HCT116 (cell line): ENCODE results near the gene SMAGP. TPM values are rescaled to one million over a fixed set of nuclear protein-coding genes. Genes with fewer than 3 reads are reported as not detected.

Experiments used
- ATAC-seq: fragments of 200-7000 bp; cut with Tn5 transposase; 2 replicates; pipeline ENCODE4 v1.9.1; 2020; ENCODE audit warnings: mild to moderate bottlenecking, moderate library complexity
- BruUV-seq: library from RNA; stranded (reverse); fragments of 400-500 nt; replicated peaks from 2 replicates; lab custom pipeline; 2021; lab: Mats Ljungman, UMichigan
- CTCF ChIA-PET: fragments of 300-600 bp; sonication (Branson Sonifier 250); formaldehyde crosslinking; loops from one replicate; lab custom pipeline; 2021; ENCODE audit warnings: antibody characterized with exemption; lab: Charles Lee
- POLR2A ChIA-PET: fragments of 300-600, 350-600 bp; sonication (Branson Sonifier 250); formaldehyde crosslinking; loops from one replicate; lab custom pipeline; 2021; ENCODE audit warnings: antibody characterized with exemption; lab: Charles Lee
- RAD21 ChIA-PET, 2 experiments: fragments of 300-600 bp; sonication (Branson Sonifier 250); formaldehyde crosslinking; loops; one replicate each; lab custom pipeline; 2023; ENCODE audit warnings: low total read pairs in 2 of 2; ENCODE audit not compliant: uncharacterized antibody in 2 of 2, unreplicated experiment in 2 of 2, low non-redundant PET in 1 of 2; lab: Charles Lee
- DNase-seq: peaks from one replicate; pipeline ENCODE4 v3.0.0-alpha.2; 2010; ENCODE audit warnings: low read depth, low spot score
- H2AFZ ChIP-seq: fragments of 200-600 bp; shearing (Covaris generic), sonication (generic); 2 replicates; pipeline ENCODE4 v1.6.1; 2017; ENCODE audit warnings: low read depth, mixed run types, mixed read lengths, antibody characterized with exemption, low read length; ENCODE audit not compliant: poor library complexity, severe bottlenecking
- H3K27ac ChIP-seq: 2 replicates; pipeline ENCODE4 v1.5.1; 2012; ENCODE audit warnings: low read depth, low read length
- H3K27me3 ChIP-seq: fragments of 200-600 bp; sonication (generic); 2 replicates; pipeline ENCODE4 v1.6.1; 2016; ENCODE audit warnings: mixed run types, low read length, mixed read lengths; ENCODE audit not compliant: insufficient read depth
- H3K36me3 ChIP-seq, 2 experiments: fragments of 200-500 bp in 1 of 2; fragments of 200-600 bp in 1 of 2; sonication (Bioruptor generic) in 1 of 2; sonication (generic) in 1 of 2; 2 replicates each; pipeline versions ENCODE4 v1.5.1 to v1.6.1; 2014 to 2016; ENCODE audit warnings: low read length in 2 of 2, inconsistent platforms in 1 of 2, mixed read lengths in 1 of 2, mixed run types in 1 of 2; ENCODE audit not compliant: insufficient read depth in 2 of 2, control insufficient read depth in 1 of 2
- H3K4me1 ChIP-seq, 2 experiments: fragments of 200-600 bp in 1 of 2; sonication (generic) in 1 of 2; 2 replicates each; pipeline versions ENCODE4 v1.5.1 to v1.6.1; 2012 to 2017; ENCODE audit warnings: low read length in 2 of 2, inconsistent platforms in 1 of 2, mild to moderate bottlenecking in 1 of 2, mixed read lengths in 1 of 2, mixed run types in 1 of 2, moderate library complexity in 1 of 2; ENCODE audit not compliant: insufficient read depth in 2 of 2, control insufficient read depth in 1 of 2
- H3K4me2 ChIP-seq: fragments of 200-600 bp; sonication (generic); 2 replicates; pipeline ENCODE4 v1.6.1; 2017; ENCODE audit warnings: mixed run types, low read length, mixed read lengths
- H3K4me3 ChIP-seq, 2 experiments: fragments of 200-600 bp in 1 of 2; sonication (generic) in 1 of 2; replicated peaks in 1 of 2; 2 replicates each; pipeline ENCODE4 v1.5.1; 2011 to 2016; ENCODE audit warnings: low read length in 2 of 2, control low read depth in 1 of 2, low read depth in 1 of 2, mild to moderate bottlenecking in 1 of 2, mixed read lengths in 1 of 2, mixed run types in 1 of 2
- H3K79me2 ChIP-seq: fragments of 200-600 bp; sonication (generic); 2 replicates; pipeline ENCODE4 v1.6.1; 2017; ENCODE audit warnings: mild to moderate bottlenecking, mixed run types, low read length, moderate library complexity, mixed read lengths; ENCODE audit not compliant: insufficient read depth
- H3K9ac ChIP-seq: fragments of 200-600 bp; sonication (generic); 2 replicates; pipeline ENCODE4 v1.6.1; 2016; ENCODE audit warnings: low read length, mixed read lengths
- H3K9me2 ChIP-seq: fragments of 200-600 bp; sonication (generic), shearing (Covaris generic); 2 replicates; pipeline ENCODE4 v1.6.1; 2017; ENCODE audit warnings: mixed run types, mild to moderate bottlenecking, moderate library complexity; ENCODE audit not compliant: insufficient read depth
- H3K9me3 ChIP-seq, 2 experiments: fragments of 200-500 bp in 1 of 2; fragments of 200-600 bp in 1 of 2; sonication (Bioruptor generic) in 1 of 2; sonication (generic) in 1 of 2; 2 replicates each; pipeline ENCODE4 v1.6.1; 2014 to 2017; ENCODE audit warnings: low read length in 2 of 2, mixed read lengths in 2 of 2, inconsistent platforms in 1 of 2, low read depth in 1 of 2, mild to moderate bottlenecking in 1 of 2, mixed run types in 1 of 2, moderate library complexity in 1 of 2; ENCODE audit not compliant: control insufficient read depth in 1 of 2, insufficient read depth in 1 of 2
- H4K20me1 ChIP-seq: fragments of 200-600 bp; sonication (generic), shearing (Covaris generic); 2 replicates; pipeline ENCODE4 v1.6.1; 2017; ENCODE audit warnings: mixed run types, mild to moderate bottlenecking, moderate library complexity; ENCODE audit not compliant: insufficient read depth
- CBX3 ChIP-seq: IDR thresholded peaks from 2 replicates; pipeline ENCODE4 v1.6.1; 2012; ENCODE audit warnings: low read depth
- CEBPB ChIP-seq: IDR thresholded peaks from 2 replicates; pipeline ENCODE4 v1.6.1; 2012; ENCODE audit warnings: low read depth
- ELF1 ChIP-seq: IDR thresholded peaks from 2 replicates; pipeline ENCODE4 v1.6.1; 2012; ENCODE audit warnings: low read depth, borderline replicate concordance
- EZH2 ChIP-seq: fragments of 200-600 bp; sonication (generic); IDR thresholded peaks from 2 replicates; pipeline ENCODE4 v1.6.1; 2017; ENCODE audit warnings: antibody characterized with exemption, mixed run types
- EZH2phosphoT487 ChIP-seq: fragments of 200-600 bp; IDR thresholded peaks from 2 replicates; pipeline ENCODE4 v1.6.1; 2018; ENCODE audit warnings: antibody characterized with exemption, borderline replicate concordance
- JUND ChIP-seq: IDR thresholded peaks from 2 replicates; pipeline ENCODE4 v1.6.1; 2012
- RAD21 ChIP-seq: IDR thresholded peaks from 2 replicates; pipeline ENCODE4 v1.6.1; 2012; ENCODE audit warnings: low read depth, mild to moderate bottlenecking
- SIN3A ChIP-seq: IDR thresholded peaks from 2 replicates; pipeline ENCODE4 v1.6.1; 2012; ENCODE audit warnings: low read depth
- SRF ChIP-seq: IDR thresholded peaks from 2 replicates; pipeline ENCODE4 v1.6.1; 2012; ENCODE audit warnings: low read depth
- TCF7L2 ChIP-seq: IDR thresholded peaks from 2 replicates; pipeline ENCODE4 v1.7.0; 2011; ENCODE audit warnings: borderline replicate concordance, inconsistent platforms; ENCODE audit not compliant: insufficient read depth, insufficient read length; ENCODE audit errors: extremely low read depth
- ZFX ChIP-seq: fragments of 450-650 bp; IDR thresholded peaks from 2 replicates; pipeline ENCODE4 v1.6.1; 2017
- ZNF274 ChIP-seq: fragments of 200-500 bp; sonication (Bioruptor generic); IDR thresholded peaks from 2 replicates; pipeline ENCODE4 v1.6.1; 2014; ENCODE audit warnings: mild to moderate bottlenecking, low read depth, low read length, inconsistent platforms
- intact Hi-C: fragments of 100-400 bp; cut with micrococcal nuclease; formaldehyde crosslinking; loops from 2 replicates; pipeline ENCODE4 v1.10.0; 2022
- total RNA-seq: library from RNA; stranded (reverse); gene quantifications from one replicate; pipeline ENCODE4 v1.2.1, GENCODE V29; 2021; ENCODE audit not compliant: unreplicated experiment
- TF ChIP-seq, protein P1 (sequence below): IDR thresholded peaks from 2 replicates; pipeline ENCODE4 v1.6.1; 2012
- TF ChIP-seq, protein P2 (sequence below), 3 experiments: fragments of 200-600 bp in 1 of 3; sonication (generic) in 1 of 3; IDR thresholded peaks in 2 of 3; conservative IDR thresholded peaks in 1 of 3; 2 replicates each; pipeline ENCODE4 v1.5.1; 2012 to 2017; ENCODE audit warnings: low read depth in 2 of 3, low read length in 2 of 3, antibody characterized with exemption in 1 of 3, borderline replicate concordance in 1 of 3, control low read depth in 1 of 3, mild to moderate bottlenecking in 1 of 3, mixed read lengths in 1 of 3, mixed run types in 1 of 3, moderate library complexity in 1 of 3; ENCODE audit not compliant: insufficient read depth in 1 of 3

The SMAGP gene
- total RNA-seq, 1 experiment from 2014 or later, result 39.9 TPM

DNA sequence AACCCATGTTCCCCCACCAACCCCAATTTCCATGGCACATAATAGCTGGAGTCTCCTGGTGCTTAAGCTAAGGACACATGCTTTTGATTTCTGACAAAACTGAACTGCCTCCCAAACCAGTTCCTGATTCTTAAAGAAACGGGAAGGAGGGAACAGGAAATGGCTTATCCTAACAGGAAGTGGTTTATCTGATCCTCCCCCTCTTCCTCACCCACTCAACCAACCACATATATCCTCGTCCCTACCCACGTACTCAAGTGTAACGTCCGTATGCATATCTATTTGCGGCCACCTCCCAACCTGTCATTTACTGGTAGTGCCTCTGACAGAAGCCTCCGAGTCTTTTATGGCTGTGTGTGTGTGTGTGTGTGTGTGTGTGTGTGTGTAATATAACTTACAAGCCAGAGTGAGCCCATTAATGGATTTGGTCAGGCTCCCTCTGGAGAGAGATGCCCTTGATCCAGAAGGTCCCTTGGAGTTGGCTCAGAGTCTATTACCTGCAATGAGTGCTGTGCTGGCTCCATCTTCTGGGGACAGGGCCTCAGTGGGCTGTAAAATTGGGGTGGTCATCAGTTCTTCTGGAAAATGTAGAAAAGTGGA, 23.9 kb downstream of the SMAGP start:
- TF ChIP-seq RAD21, result peak; percentile 39; the same call in 1 of the 2 replicates
- TF ChIP-seq ZNF274, result no peak
- no peaks in the 10 kb centered on the region for H3K27me3 ChIP-seq
- no peak for DNase-seq
- ChIA-PET POLR2A (no interaction called here), CTCF (no interaction called here), RAD21 (no interaction called here)
- no peak overlapping the region for H3K9ac ChIP-seq
- peaks cover 0 to 6% of the 10 kb centered on the region in 2 experiments; a peak in 1 of 4 replicates for H3K4me1 ChIP-seq
- H3K4me3 ChIP-seq, result no peak overlapping the region
- no peaks in the 10 kb centered on the region for H3K9me2 ChIP-seq
- peaks cover 10% of the 10 kb centered on the region; the same call in 1 of the 2 replicates for H3K79me2 ChIP-seq
- H3K27ac ChIP-seq, result no peak overlapping the region
- no peaks in the 10 kb centered on the region for H3K9me3 ChIP-seq
- peak; percentile 44 for ATAC-seq
- intact Hi-C loops, result no loop called here
- no peak overlapping the region for H2AFZ ChIP-seq
- no peaks in the 10 kb centered on the region; the same call in 1 of the 2 replicates for H4K20me1 ChIP-seq
- no peak overlapping the region for H3K4me2 ChIP-seq
- BruUV-seq, result no TSS peak
- peaks cover 30 to 33% of the 10 kb centered on the region in 2 experiments for H3K36me3 ChIP-seq

DNA sequence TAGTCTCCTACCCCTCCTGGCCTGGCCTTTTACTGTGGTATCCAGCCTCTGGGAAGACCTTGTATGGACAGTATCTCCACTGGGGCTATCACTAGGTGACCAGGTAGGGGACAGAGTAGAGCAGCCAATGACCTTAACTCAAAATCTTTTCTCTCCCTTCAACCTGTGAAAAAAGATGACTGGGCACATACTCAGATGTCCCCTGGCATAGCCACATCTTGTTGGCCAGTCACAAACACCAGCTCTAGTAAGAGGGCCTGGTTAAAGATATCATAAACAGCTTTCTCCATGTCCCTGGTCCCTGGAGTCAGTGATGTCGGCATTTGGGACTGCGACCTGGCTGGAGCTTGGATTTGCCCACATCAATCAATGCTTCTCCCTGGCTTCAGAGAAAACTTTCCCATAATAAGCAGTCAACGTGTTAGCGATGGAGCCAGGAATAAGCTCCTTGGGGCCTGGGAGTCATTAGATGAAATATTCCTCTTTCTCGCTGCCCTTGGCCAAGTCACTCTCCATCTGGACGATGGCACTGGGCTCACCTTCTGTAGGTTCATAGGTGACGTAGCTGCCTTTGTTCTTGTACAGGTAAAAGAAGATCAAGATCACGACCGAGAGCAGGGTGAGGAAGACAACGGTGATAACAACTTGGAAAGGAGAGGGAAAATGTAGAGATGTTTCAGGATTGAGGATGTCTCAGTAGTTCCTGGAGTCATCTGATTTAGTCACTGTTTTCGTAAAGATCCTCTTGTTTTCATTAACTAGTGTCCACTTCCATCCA, 24.6 kb downstream of the SMAGP start:
- Histone ChIP-seq H3K36me3 (peaks cover 37 to 40% of the 10 kb centered on the region in 2 experiments), H3K4me3 (no peak overlapping the region), H3K9ac (no peak overlapping the region), H3K9me2 (no peaks in the 10 kb centered on the region), H3K9me3 (no peaks in the 10 kb centered on the region), H2AFZ (no peak overlapping the region), H3K4me2 (no peak overlapping the region), H3K27me3 (no peaks in the 10 kb centered on the region), H3K79me2 (peaks cover 15% of the 10 kb centered on the region; the same call in 1 of the 2 replicates), H3K27ac (no peak overlapping the region), H4K20me1 (no peaks in the 10 kb centered on the region; the same call in 1 of the 2 replicates), H3K4me1 (peaks cover 2 to 6% of the 10 kb centered on the region in 2 experiments; a peak in 1 of 4 replicates)
- ChIA-PET CTCF (no interaction called here), POLR2A (no interaction called here), RAD21 (no interaction called here)
- DNase-seq, result no peak
- TSS peak; percentile 30 for BruUV-seq
- intact Hi-C loops, result no loop called here
- TF ChIP-seq EZH2, result no peak
- no peak for TF ChIP-seq RAD21
- TF ChIP-seq SRF, result no peak
- no peak for TF ChIP-seq ZNF274
- TF ChIP-seq CEBPB, result no peak
- TF ChIP-seq ELF1, result no peak
- TF ChIP-seq JUND, result no peak
- TF ChIP-seq, protein P1, sequence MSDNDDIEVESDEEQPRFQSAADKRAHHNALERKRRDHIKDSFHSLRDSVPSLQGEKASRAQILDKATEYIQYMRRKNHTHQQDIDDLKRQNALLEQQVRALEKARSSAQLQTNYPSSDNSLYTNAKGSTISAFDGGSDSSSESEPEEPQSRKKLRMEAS, result no peak
- no peak for TF ChIP-seq SIN3A
- no peak for TF ChIP-seq CBX3
- TF ChIP-seq, protein P2, sequence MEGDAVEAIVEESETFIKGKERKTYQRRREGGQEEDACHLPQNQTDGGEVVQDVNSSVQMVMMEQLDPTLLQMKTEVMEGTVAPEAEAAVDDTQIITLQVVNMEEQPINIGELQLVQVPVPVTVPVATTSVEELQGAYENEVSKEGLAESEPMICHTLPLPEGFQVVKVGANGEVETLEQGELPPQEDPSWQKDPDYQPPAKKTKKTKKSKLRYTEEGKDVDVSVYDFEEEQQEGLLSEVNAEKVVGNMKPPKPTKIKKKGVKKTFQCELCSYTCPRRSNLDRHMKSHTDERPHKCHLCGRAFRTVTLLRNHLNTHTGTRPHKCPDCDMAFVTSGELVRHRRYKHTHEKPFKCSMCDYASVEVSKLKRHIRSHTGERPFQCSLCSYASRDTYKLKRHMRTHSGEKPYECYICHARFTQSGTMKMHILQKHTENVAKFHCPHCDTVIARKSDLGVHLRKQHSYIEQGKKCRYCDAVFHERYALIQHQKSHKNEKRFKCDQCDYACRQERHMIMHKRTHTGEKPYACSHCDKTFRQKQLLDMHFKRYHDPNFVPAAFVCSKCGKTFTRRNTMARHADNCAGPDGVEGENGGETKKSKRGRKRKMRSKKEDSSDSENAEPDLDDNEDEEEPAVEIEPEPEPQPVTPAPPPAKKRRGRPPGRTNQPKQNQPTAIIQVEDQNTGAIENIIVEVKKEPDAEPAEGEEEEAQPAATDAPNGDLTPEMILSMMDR (IDR thresholded peaks at IDR 0.05 in 2 of 3, conservative IDR thresholded peaks at IDR 0.05 in 1 of 3; ENCODE audit: borderline replicate concordance in 1 of 3, insufficient read depth in 1 of 3, low read depth in 2 of 3, low read length in 2 of 3), result no peak
- no peak for TF ChIP-seq EZH2phosphoT487
- TF ChIP-seq ZFX, result no peak
- TF ChIP-seq TCF7L2, result no peak
- ATAC-seq, result no peak
